Measurements from ENCODE around the gene SMAD5. TPM values are rescaled to one million over a fixed set of nuclear protein-coding genes. Genes with fewer than 3 reads are reported as not detected.
A peak's percentile ranks its signal among the peaks of the same experiment; 100 is the strongest.

Gene SMAD5
- total and polyA plus RNA-seq, 2 of the 4 experiments (the other 2 are of a cell fraction), result 37.4 to 101 TPM

- H2BK15ac ChIP-seq (ENCODE audit: low read depth, low read length), result no peak overlapping the region
- dilution Hi-C loops (cut with HindIII; ENCODE audit: low sequenced_read_pairs, unreplicated experiment) (no loop called here), in situ Hi-C loops (cut with MboI; ENCODE audit: low sequenced_read_pairs) (loop anchor here (25.0 kb wide), 1 partner anchor 442 kb away; no protein-coding TSS in a partner anchor), intact Hi-C loops (cut with micrococcal nuclease) (no loop called here)
- BruUV-seq (replicated peaks), result no TSS peak
- no peak overlapping the region for H3K56ac ChIP-seq (ENCODE audit: extremely low read depth, insufficient read depth, low read length)
- no peak overlapping the region for H4K5ac ChIP-seq (ENCODE audit: low read depth, low read length)
- POLR2A ChIA-PET (ENCODE audit: unreplicated experiment), result no interaction called here
- H2AK5ac ChIP-seq (ENCODE audit: low read depth, low read length), result no peak overlapping the region
- no peak overlapping the region for H2BK5ac ChIP-seq (ENCODE audit: low read depth, low read length, poor library complexity, severe bottlenecking)
- H3K9me1 ChIP-seq (ENCODE audit: insufficient read depth, low read length), result no peaks in the 10 kb centered on the region; the same call in 1 of the 2 replicates
- no peaks in the 10 kb centered on the region for H3K9me3 ChIP-seq (ENCODE audit: control insufficient read depth, insufficient read depth, low read length)
- H2BK20ac ChIP-seq (ENCODE audit: low read depth, low read length), result no peak overlapping the region
- no peaks in the 10 kb centered on the region for H3K4me1 ChIP-seq (ENCODE audit: control insufficient read depth, insufficient read depth, low read length)
- no peak overlapping the region for H2AK9ac ChIP-seq (replicated peaks; ENCODE audit: low read depth, low read length, poor library complexity)
- H3K4me2 ChIP-seq (ENCODE audit: low read depth, low read length), result no peak overlapping the region
- no peaks in the 10 kb centered on the region for H4K20me1 ChIP-seq (ENCODE audit: insufficient read depth, low read length)
- H3K9ac ChIP-seq (ENCODE audit: low read depth, low read length), result no peak overlapping the region
- H3K4me3 ChIP-seq (ENCODE audit: insufficient read depth, low read depth, low read length), result no peak overlapping the region
- no peak overlapping the region for H3K18ac ChIP-seq (ENCODE audit: low read depth, low read length)
- no peak overlapping the region for H2BK120ac ChIP-seq (ENCODE audit: low read depth, low read length)
- H3K27me3 ChIP-seq (ENCODE audit: control insufficient read depth, insufficient read depth, low read length), result peaks cover 32% of the 10 kb centered on the region
- CTCF ChIA-PET, result no interaction called here
- H3K4ac ChIP-seq (ENCODE audit: low read depth, low read length), result no peak overlapping the region
- no peaks in the 10 kb centered on the region for H3K36me3 ChIP-seq (ENCODE audit: control insufficient read depth, insufficient read depth, low read length)
- no peak overlapping the region for H4K91ac ChIP-seq (ENCODE audit: insufficient read depth, low read depth, low read length)
- no peak for TF ChIP-seq MAZ (IDR thresholded peaks at IDR 0.05; ENCODE audit: borderline replicate concordance, low read depth, low read length)
- no peak for TF ChIP-seq RFX5 (IDR thresholded peaks at IDR 0.05; ENCODE audit: low read depth, low read length)
- no peak for TF ChIP-seq USF2 (IDR thresholded peaks at IDR 0.05; ENCODE audit: low read depth, low read length)
- TF ChIP-seq POLR2A (IDR thresholded peaks at IDR 0.05; ENCODE audit: low read depth, low read length), result no peak
- TF ChIP-seq SMC3 (IDR thresholded peaks at IDR 0.05; ENCODE audit: low read depth, low read length), result no peak
- no peak for TF ChIP-seq MAFK (IDR thresholded peaks at IDR 0.05; ENCODE audit: low read depth, low read length)
- no peak for TF ChIP-seq FOS (IDR thresholded peaks at IDR 0.05; ENCODE audit: low read depth, low read length)
- no peak for TF ChIP-seq ELK1 (IDR thresholded peaks at IDR 0.05; ENCODE audit: borderline replicate concordance, low read depth, low read length)
- TF ChIP-seq RCOR1 (IDR thresholded peaks at IDR 0.05; ENCODE audit: insufficient replicate concordance, low read length), result no peak
- no peak for TF ChIP-seq BHLHE40 (IDR thresholded peaks at IDR 0.05; ENCODE audit: low read depth, low read length)
- TF ChIP-seq CEBPB (IDR thresholded peaks at IDR 0.05; ENCODE audit: low read depth, low read length), result no peak
- TF ChIP-seq RAD21 (IDR thresholded peaks at IDR 0.05; ENCODE audit: low read length), result no peak
- TF ChIP-seq CHD1 (IDR thresholded peaks at IDR 0.05; ENCODE audit: low read depth, low read length), result no peak
- TF ChIP-seq CTCF (conservative IDR thresholded peaks at IDR 0.05; ENCODE audit: low read depth, low read length), result no peak
- no peak for TF ChIP-seq MXI1 (IDR thresholded peaks at IDR 0.05; ENCODE audit: borderline replicate concordance, low read depth, low read length)
- DNase-seq (no peak), ATAC-seq (ENCODE audit: low read depth) (no peak)
- no peak overlapping the region for H3K23ac ChIP-seq (ENCODE audit: low read depth, low read length)
- WGBS, 2 experiments (ENCODE audit: extremely low coverage in 2 of 2, insufficient read length in 1 of 2), result 17% methylated on average over 1 of the region's 8 CpGs; no CpG with 5 or more reads in 1 of the 2 experiments
- no peak overlapping the region for H3K27ac ChIP-seq (ENCODE audit: insufficient read depth, low read length)
- H3K79me1 ChIP-seq (ENCODE audit: low read depth in 1 of 2, low read length in 2 of 2), result no peaks in the 10 kb centered on the region
- H2AFZ ChIP-seq (replicated peaks; ENCODE audit: low read length, poor library complexity), result peak overlapping the region; percentile 63
- H4K8ac ChIP-seq (ENCODE audit: low read depth in 2 of 2, low read length in 2 of 2), result no peak overlapping the region
- H3K14ac ChIP-seq (replicated peaks; ENCODE audit: low read depth, low read length), result no peak overlapping the region; the same call in 1 of the 2 replicates
Observed at GRCh38 chr5:136104306-136104965, 28.2 kb upstream of the SMAD5 start.
